Lower leg skin (tissue), 4 donors: ENCODE measurements around the gene ALDH1B1. TPM values are rescaled to one million over a fixed set of nuclear protein-coding genes. Genes with fewer than 3 reads are reported as not detected.

Experiments
- DNase-seq, 2 donors: peaks; one replicate each; pipeline ENCODE4 v3.0.0-alpha.2; 2019; ENCODE audit warnings: low spot score in 2 of 2
- H3K4me3 ChIP-seq: fragments of 200-600 bp; sonication (generic); 2 replicates; pipeline ENCODE4 v1.5.1; 2017; ENCODE audit warnings: mild to moderate bottlenecking, low read depth; ENCODE audit not compliant: poor library complexity, severe bottlenecking
- POLR2A ChIP-seq, 2 donors: fragments of 450-650 bp; IDR thresholded peaks; one replicate each; pipeline ENCODE4 v1.6.1; 2016 to 2017; ENCODE audit warnings: antibody characterized with exemption in 2 of 2, mild to moderate bottlenecking in 1 of 2, moderate library complexity in 1 of 2
- WGBS, 2 donors: methylation state at CpG; one replicate each; pipeline ENCODE4 v1.1.5; 2018; 5-methylcytosine and 5-hydroxymethylcytosine counted together
- intact Hi-C: fragments of 100-400 bp; cut with DNase I; formaldehyde crosslinking; loops from one replicate; pipeline ENCODE4 v1.15.0; 2023; ENCODE audit warnings: low total_unique reads
- total RNA-seq, 4 donors: library from RNA; depleted of rRNA; stranded (reverse); fragments of >200 nt; gene quantifications; one replicate each; pipeline ENCODE4 v1.1.0, GENCODE V29; 2016
- TF ChIP-seq, protein P1 (sequence below), 3 donors: fragments of 450-650 bp; IDR thresholded peaks; one replicate each; pipeline ENCODE4 v1.5.1; 2016; ENCODE audit warnings: antibody characterized with exemption in 3 of 3, mild to moderate bottlenecking in 3 of 3, moderate library complexity in 2 of 3

The ALDH1B1 gene
- total RNA-seq, 4 donors from 2014 or later, result 2.3 to 6.8 (median 3.6) TPM

GRCh38 chr9:38359689-38360385 lies 32.7 kb upstream of the ALDH1B1 start:
- 66 to 73% methylated on average over 5 of the region's 5 CpGs for WGBS, 2 donors
- TF ChIP-seq POLR2A (IDR thresholded peaks at IDR 0.05), result no peak
- TF ChIP-seq, protein P1, sequence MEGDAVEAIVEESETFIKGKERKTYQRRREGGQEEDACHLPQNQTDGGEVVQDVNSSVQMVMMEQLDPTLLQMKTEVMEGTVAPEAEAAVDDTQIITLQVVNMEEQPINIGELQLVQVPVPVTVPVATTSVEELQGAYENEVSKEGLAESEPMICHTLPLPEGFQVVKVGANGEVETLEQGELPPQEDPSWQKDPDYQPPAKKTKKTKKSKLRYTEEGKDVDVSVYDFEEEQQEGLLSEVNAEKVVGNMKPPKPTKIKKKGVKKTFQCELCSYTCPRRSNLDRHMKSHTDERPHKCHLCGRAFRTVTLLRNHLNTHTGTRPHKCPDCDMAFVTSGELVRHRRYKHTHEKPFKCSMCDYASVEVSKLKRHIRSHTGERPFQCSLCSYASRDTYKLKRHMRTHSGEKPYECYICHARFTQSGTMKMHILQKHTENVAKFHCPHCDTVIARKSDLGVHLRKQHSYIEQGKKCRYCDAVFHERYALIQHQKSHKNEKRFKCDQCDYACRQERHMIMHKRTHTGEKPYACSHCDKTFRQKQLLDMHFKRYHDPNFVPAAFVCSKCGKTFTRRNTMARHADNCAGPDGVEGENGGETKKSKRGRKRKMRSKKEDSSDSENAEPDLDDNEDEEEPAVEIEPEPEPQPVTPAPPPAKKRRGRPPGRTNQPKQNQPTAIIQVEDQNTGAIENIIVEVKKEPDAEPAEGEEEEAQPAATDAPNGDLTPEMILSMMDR (IDR thresholded peaks at IDR 0.05), result no peak
- no peak overlapping the region for H3K4me3 ChIP-seq
- intact Hi-C loops, result loop anchor here (10.0 kb wide), 1 partner anchor 445 kb away; no protein-coding TSS in a partner anchor
- peak in 1 of 2 donors; percentile 57 for DNase-seq

DNA sequence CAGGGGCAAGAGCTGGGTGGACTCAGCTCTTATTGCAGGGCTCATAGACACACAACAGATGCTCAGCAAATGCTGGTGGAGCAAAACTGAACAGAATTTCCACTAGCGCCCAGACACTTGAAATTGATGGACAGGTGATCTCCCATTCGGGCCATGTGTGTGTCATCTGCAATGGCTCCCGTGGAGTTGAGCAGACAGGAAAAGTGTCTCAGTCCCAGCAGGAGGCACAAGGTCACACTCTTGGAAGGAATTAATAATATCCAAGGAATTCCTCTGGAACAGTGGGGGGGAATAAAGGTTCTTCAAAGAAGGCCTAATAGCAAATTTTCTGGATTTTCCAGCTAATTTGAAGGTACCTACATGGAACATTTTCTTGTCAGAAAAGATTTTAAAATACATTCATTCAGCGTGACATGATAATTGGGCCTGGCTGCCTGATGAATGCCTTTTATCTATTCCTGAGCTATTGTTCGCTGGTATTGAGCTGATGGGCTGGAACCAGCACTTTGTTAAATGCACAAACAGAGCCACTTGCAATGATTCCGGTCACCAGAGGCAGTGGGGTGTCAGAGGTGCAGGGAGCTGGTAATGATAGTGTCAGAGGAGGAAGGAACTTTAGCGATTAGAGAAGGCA lies 31.5 kb upstream of the ALDH1B1 start:
- WGBS, 2 donors, result 78 to 86% methylated on average over 7 of the region's 7 CpGs
- no peak overlapping the region for H3K4me3 ChIP-seq
- intact Hi-C loops, result loop anchor here (10.0 kb wide), 1 partner anchor 446 kb away; no protein-coding TSS in a partner anchor
- TF ChIP-seq POLR2A (IDR thresholded peaks at IDR 0.05), result no peak
- TF ChIP-seq, protein P1 (IDR thresholded peaks at IDR 0.05), result no peak
- DNase-seq, result peak in 1 of 2 donors; percentile 45

GRCh38 chr9:38361473-38361850 lies 31.0 kb upstream of the ALDH1B1 start:
- no peak overlapping the region for H3K4me3 ChIP-seq
- peak in 1 of 2 donors; percentile 52 for DNase-seq
- TF ChIP-seq POLR2A (IDR thresholded peaks at IDR 0.05), result no peak
- TF ChIP-seq, protein P1 (IDR thresholded peaks at IDR 0.05), result no peak
- intact Hi-C loops, result loop anchor here (10.0 kb wide), 1 partner anchor 447 kb away; no protein-coding TSS in a partner anchor
- 86 to 91% methylated on average over 6 of the region's 6 CpGs for WGBS, 2 donors

DNA sequence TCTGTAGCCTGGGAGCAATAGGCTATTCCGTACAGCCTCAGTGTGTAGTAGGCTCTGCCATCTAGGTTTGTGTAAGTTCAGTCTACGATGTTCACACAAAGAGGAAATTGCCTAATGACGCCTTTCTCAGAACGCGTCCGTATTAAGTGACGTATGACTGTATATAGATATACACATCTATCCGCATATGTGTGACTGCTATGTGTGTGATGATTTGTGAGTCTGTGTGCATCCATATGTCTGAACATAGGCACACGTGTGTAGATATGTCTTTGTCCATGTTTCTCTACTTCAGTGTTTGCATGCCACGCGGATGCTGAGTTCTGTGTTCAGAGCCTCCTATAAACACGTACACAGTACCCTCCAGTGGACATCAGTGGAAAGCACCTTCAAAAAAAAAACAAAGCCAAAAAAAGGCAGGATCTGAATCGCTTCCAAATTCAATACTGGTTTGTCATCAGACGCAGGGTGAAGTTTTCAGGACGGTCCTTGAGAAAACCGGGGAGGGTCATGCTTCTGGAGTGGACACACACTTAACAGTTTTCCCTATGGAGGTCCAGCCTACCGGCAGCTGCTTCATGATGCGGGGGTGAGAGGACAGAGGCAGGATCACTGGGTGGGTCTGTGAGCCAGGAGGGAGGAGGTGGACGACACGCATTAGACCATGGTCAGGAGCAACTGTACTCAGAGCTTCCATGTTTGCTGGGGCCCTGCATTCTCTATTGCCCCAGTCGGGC lies 29.5 kb upstream of the ALDH1B1 start:
- peak in 1 of 2 donors; percentile 83 for DNase-seq
- TF ChIP-seq, protein P1 (IDR thresholded peaks at IDR 0.05), result no peak
- no peak for TF ChIP-seq POLR2A (IDR thresholded peaks at IDR 0.05)
- intact Hi-C loops, result loop anchor here (10.0 kb wide), 1 partner anchor 448 kb away; no protein-coding TSS in a partner anchor
- WGBS, 2 donors, result 40 to 50% methylated on average over 21 of the region's 21 CpGs
- no peak overlapping the region for H3K4me3 ChIP-seq

GRCh38 chr9:38363589-38363925 lies 28.9 kb upstream of the ALDH1B1 start:
- TF ChIP-seq, protein P1 (IDR thresholded peaks at IDR 0.05), result no peak
- peak in 1 of 2 donors; percentile 82 for DNase-seq
- WGBS, 2 donors, result 69 to 78% methylated on average over 5 of the region's 5 CpGs
- intact Hi-C loops, result loop anchor here (10.0 kb wide), 1 partner anchor 449 kb away; no protein-coding TSS in a partner anchor
- no peak overlapping the region for H3K4me3 ChIP-seq
